NOMO-1 (cell line): Measurements from ENCODE around the gene NAIF1.
"Not testable (repeated sequence)": the region's sequence is repeated elsewhere in the genome, so short reads cannot be mapped to it uniquely, and the experiment has no call there.

ENCODE experiments used
- DNase-seq, 2 experiments: peaks; one replicate each; lab custom pipeline; 2025; ENCODE audit not compliant: unreplicated experiment in 2 of 2; lab: John Stamatoyannopoulos, UW

The NAIF1 gene

DNA sequence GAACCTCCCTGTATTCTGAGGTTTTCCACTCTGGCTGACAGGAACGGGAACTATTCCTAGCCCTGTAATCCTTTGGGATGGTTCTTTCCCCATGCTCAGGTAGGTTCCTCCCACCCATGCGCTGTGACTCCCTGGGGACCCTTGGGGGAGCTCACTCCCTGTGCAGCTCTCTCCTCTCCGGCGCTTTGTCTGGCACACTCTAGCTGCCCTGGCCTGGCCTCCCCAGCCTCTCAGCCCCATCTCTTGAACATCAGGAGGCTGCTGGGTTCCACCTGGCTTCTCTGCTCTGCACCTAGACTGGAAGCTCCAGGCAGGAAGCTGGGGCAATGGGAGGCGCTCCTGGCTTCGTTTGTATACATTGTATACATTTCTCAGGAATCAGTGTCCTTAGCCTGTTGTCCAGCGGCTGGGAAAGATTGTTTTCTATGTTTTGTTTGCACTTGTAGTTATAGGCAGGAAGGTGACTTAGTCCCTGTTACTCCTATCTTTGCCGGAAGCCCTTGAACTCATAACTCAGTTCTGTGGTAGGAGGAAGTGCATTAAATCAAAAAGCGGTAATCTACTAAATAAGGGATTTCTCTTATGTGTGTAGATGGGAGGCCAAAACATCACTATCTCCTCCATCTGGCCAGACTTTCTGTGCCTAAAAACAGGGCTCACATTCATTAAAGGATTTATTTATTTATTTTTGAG, 21.3 kb upstream of the NAIF1 start:
- no peak for DNase-seq

DNA sequence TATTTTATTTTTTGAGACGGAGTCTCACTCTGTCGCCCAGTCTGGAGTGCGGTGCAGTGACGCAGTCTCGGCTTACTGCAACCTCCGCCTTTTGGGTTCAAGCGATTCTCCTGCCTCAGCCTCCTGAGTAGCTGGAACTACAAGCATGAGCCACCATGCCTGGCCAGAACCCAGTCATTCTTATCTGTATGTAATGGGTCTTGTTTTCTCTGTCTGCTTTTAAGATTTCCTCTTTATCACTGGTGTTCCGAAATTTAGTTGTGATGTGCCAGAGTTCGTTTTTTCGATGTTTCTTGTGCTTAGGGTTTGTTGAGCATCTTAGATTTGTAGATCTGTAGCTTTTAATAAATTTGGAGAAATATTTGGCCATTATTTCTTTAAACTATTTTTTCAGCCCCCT, 20.1 kb upstream of the NAIF1 start:
- no peak for DNase-seq

DNA sequence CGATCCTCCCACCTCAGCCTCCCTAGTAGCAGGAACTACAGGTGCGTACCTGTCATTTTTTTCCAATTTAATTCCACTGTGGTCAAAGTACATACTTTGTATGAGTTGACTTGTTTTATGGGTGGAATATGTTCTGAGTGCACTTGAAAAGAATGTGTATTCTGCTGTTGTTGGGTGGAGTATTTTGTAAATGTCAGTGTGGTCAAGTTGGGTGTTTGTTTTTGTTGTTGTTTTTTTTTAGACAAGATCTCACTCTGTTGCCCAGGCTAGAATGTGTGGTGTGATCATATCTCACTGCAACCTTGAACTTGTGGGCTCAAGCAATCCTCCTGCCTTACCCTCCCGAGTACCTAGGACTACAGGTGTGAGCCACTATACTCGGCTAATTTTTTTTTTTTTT, 18.8 kb upstream of the NAIF1 start:
- no peak for DNase-seq

DNA sequence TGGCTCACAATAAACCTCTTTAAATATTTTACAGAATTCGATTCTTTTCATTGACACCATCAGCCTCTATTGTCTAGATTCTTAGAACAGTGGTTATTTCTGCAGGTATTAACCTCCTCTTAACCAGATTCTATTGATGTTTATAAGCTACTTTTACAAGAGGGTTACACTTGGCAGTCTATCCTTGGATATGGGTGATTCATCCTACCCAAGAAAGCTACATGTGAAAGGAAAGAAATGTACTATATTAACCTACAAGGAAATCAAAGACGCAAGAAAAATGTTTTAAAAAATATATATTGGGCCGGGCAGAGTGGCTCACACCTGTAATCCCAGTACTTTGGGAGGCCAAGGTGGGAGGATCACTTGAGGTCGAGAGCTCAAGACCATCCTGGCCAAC, 17.6 kb upstream of the NAIF1 start:
- no peak for DNase-seq

DNA sequence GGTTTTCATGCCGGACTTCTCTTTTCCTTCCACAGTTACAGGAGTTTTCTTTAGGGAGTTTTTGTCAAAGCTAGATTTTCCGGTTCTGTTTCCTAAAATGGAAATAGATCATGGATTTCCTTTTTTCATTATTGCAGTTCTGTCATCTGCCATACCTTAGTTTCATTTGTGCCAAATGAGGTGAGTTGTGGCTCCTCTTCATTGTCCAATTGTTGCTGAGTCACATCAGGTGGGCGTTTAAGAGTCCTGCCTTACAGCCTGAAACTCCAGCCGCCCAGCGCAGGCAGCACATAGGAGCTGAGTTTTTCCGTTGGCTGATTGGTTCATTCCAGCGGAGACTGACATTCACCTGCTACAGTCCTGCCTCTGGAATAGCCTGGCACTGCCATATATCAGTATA, 15.0 kb upstream of the NAIF1 start:
- no peak for DNase-seq

DNA sequence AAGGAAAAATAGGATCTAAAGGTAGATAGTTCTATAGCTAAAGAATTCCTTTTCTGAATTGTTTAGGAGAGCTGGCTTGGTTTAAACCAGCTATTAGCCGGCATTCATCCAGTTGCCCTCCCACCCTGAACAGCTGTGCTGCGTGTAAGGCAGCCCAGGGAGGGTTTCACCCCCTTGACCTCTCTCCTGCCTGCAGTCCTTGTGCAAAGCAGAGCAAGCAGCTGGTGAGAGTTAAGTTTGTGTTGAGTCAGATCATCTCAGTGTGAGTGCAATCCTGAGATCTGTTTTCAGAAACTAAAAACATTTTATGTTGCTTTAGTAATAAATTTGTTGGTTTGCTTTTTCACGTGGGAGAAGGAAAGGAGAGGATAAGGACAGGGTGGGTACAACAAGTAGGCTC, 13.9 kb upstream of the NAIF1 start:
- no peak for DNase-seq

DNA sequence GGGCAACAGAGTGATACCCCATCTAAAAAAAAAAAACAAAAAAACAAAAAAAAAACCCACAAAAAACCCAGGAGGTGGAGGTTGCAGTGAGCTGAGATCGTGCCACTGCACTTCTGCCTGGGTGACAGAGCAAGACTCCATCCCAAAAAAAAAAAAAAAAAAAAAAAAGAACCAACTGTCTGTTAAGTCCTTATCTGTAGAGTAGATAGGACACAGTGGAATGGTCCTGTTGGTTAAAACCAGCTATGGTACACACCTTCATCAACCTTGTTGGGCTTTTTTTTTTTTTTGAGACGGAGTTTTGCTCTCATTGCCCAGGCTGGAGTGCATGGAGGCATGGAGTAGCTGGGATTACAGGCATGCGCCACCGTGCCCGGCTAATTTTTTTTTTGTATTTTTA, 13.1 kb upstream of the NAIF1 start:
- DNase-seq = no peak

DNA sequence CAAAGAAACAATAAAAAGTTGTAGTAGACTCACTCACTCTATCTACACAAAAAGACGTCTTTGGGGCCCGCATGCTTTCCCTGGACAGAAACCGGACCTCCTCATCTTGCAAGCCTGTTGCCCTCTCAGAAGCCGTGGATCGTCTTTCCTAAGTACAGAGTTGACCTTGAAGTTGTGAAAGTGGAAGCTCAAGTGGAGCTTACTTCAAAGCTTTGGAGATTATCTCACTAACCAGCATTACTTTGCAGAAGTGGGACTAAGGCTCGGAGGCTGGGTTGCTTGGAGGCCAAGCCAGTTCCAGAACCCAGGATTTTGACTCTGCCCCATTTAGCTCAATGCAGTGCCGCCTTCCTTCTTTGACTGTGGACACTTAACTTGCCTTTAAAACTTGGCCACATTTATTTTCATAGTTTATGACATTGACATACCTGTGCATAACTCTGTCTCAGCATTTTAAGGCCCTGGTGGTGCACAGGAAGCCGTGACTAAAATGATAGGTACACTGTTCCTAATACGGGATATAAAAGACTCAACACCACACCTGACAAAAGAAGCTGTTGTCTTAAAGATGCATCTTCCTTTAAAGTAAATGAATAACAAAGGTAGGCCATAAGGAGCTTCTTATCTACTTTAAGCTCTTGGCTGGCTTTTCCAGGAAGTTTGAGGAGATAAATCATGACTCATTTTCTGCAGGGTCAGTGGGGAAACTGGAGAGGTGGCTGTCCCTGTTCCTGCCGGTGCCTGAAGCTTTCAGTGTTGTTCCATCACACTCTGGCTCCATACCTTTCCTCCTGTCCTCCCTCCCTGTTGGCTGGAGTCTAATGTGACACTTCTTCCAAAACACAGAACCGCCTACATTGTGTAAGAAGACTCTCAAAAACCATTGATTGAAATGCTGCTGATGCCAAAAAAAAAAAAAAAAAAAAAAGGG, 11.6 kb upstream of the NAIF1 start:
- DNase-seq = peak; percentile 74 to 89

DNA sequence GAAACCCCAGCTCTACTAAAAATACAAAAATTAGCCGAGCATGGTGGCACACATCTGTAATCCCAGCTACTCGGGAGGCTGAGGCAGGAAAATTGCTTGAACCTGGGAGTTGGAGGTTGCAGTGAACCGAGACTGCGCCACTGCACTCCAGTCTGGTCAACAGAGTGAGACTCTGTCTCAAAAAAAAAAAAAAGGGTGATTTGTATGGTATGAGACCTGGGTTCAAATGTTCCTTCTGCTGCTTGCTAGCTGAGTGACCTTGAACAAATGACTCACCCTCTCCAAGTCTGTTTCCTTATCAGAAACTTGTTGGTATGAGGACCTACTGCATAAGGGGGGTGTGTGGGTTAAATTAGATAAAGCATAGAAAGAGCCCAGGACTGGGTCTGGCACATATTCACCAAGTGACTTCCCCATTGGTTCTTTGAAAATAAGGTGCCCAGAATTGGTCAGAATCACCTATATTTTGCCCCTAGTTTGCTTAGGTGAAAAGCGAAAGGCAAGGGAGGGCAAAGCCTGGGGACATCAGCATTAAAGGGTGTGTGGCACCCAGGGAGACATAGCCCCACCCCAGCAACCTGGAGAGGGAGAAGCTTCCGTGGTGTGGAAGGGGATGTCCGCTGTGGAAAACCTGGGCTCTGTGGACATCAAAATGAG, 10.9 kb upstream of the NAIF1 start:
- DNase-seq = no peak

DNA sequence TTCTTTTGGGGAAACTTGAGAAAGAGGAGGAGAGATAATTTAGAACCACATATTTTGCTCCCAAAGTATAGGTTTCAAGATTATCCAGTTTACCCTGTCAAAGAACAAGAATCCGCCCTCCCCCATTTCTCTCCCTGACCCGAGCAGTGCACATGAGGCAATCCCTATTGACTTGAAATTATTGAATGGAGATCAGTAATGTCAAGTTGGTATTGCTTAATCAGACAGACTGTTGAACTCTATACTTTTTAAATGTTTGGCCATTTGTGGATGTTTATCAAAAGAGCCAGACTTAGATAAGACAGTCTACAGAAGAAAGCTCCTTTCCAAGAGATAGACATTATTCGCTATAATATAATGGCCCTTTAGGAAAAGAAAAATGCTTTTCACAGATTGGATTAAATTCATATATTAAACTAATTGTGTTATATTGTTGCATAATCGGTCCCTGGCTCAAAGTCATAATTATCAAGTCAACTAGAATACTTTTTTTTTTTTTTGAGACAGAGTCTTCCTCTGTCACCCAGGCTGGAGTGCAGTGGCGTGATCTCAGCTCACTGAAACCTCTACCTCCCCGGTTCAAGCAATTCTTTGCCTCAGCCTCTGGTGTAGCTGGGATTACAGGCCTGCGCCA, 6.2 kb upstream of the NAIF1 start:
- peak in 1 of 2 experiments; percentile 18 for DNase-seq

DNA sequence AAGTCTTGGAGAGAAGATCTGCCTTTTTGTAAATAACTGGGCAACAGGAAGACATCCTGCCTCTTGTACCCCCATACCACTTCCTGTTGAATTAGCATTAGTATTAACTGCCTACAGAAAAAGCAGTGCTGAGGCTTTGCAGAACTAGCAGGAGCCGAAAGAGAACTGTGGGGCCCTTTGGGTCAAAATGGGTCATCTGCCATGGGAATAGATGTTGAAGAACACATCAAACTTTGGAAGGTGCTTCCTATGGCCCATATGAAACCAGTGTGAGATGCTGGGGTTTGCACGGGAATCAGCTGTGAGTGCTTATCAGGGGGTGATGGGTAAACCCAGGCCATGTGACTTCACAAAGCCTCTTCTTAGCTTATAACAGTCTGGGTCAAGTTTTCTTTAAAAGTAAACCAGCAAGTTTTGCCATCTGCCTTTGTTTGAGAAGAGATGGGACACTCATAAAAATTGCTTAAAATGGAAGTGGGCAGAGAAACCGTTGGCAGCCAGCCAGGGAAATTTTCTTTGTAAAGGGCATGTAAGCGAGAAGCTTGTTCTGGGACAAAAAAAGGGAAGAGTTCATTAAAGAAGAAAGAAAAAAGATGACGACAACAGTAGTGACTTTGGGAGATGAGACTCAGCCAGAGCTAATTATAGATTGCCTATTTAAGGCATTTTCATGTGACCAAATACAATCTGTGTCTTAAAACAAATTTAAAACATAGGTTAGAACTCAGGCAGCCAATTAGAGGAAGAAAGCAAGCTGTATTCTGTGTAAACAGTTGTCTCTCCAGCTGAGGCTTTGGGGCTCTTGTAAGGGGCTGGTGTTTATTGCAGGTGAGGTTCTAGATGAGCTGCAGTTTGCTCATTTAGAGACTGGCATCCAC, 5.3 kb upstream of the NAIF1 start:
- DNase-seq = peak; percentile 60 to 79

DNA sequence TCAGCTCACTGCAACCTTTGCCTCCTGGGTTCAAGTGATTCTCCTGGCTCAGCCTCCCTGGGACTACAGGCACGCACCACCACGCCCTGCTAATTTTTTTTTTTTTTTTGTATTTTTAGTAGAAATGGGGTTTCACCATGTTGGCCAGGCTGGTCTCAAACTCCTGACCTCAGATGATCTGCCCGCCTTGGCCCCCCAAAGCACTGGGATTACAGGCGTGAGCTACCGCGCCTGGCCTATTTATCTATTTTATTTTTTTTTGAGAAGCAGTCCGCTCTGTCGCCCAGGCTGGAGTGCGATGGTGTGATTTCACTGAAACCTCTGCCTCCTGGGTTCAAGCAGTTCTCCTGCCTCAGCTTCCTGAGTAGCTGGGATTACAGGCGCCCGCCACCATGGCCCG, 4.4 kb upstream of the NAIF1 start:
- not testable (repeated sequence) for DNase-seq

DNA sequence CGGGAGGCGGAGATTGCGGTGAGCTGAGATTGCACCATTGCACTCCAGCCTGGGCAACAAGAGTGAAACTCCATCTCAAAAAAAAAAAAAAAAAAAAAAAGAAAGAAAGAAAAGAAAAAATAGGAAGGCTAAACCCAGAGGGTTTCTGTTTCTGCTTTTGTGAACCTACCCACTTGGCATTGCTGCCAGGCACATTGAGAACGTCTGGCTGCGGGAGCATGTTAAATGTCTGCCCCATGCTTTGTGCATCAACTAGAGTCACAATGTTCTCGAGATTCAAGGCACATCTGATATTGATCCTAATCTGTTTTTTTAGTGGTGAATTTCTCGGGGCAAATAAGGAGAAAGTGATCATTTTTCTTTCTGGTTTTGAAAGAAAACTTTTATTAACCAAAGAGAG, 3.8 kb upstream of the NAIF1 start:
- peak in 1 of 2 experiments; percentile 14 for DNase-seq

DNA sequence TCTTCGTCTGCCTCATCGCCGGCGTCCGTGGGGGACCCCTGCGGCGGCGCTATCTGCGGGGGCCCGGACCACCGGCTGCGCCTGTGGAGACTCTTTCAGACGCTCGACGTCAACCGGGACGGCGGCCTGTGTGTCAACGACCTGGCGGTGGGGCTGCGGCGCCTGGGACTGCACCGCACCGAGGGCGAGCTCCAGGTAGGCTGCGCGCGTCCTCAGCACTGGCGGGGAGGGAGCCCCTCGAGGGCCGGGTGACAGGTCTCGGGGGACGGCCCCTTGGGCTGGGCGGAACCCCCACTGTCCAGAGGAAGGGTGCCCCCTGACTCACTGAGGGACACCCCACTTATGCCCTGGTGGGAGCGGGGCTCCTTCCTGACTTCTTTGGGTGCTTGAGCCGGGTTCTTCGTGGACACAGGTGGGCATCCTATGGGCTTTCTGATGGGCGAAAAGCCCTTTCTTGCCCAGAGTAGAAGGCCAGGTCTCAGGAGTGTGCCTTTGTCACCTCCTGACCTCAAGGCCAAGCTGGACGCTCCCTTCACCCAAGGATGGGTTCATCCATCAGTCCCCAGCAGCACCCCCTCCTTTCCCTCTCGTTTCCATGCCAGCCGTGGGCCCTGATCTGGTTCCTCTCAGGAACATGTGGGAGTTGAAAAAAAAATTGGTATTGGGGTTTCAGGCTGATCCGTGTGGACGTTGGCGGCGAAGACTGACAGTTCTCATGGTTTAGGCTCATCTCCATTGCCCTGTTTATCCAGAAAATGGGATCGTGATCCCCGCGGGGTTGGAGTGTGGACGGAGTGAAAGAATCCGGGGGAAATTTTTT, 1.5 kb upstream of the NAIF1 start:
- no peak for DNase-seq

DNA sequence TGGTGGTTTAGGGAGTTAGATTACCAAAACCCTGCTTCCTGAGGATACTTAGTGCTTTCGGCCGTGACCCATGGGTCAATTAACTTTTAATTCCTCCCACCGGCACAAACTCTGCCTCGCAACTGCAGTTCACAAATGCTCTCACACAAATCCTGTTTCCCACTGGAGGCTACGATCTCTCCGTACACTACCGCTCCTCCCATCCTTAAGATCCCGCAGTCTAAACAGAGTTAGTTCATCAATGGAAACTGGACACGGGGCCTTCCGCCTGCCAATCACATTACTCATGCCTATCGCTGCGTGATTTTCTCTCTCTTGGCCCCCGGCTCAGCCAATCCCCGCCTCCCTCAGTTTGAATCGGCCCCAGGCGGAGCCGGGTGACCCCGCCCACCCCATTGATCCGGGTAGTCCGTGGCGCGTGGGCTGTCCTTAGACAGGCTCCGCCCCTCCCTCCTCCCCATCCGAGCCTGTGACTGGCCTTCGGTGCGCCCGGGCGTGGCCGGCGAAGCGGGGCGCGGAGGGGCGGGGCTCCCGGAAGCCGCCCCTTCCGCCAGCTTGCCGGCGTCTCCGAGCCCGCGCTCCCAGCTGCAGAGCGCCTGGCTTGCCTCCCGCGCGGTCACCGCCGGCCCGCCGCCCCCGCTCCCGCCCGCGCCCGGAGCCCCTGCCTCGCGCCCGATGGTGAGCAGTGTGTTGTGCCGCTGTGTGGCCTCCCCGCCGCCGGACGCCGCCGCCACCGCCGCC, 695 bp upstream of the NAIF1 start, which contains the start of gene SLC25A25:
Gene SLC25A25 (plus strand): TSS at position 588 of the 741 bp plus-strand sequence. CDS start 88 bp downstream, at position 676.
- peak; percentile 99 to 100 for DNase-seq

DNA sequence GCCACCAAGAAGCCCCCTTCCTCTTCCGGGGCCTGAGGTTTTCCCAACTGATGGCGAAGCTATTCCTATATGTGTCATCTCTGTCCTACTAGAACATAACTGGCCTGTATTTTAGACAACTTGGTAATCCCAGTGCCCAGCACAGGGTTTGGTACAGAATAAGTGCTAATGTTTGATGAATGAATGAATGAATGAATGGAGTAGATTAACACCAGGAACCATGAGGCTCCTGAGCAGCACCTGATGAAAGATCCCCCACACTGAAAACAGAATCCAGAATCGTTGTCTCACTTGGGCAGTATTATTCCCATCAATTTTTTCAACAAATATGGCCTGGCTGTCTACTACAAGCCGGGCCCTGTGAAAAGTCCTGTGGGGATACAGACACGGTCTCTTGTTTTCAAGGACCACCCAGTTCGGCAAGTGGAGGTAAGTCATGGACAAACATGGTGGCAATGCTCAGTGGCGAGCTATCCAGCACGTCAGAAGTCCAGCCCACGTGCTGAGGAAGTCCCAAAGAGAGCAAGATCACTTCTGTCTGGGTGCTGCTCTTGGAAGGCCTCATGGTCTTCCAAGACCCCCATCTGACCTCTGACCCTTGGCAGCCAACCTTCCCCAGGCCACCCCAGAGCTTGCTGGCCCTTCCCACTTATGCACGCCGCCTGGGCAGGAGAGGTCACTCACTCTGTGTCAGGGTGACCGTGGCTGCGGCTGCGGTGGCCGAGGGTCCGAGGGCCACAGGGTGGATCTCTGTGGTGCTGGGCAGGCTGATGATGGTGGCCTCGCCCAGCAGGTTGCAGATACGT, 1.0 kb downstream of the NAIF1 start:
- no peak for DNase-seq
